Muscle layer of colon (tissue), 2 donors: ENCODE results near the gene ELF1.
"Not testable (repeated sequence)": the region's sequence is repeated elsewhere in the genome, so short reads cannot be mapped to it uniquely, and the experiment has no call there.

Experiments
- H3K27ac ChIP-seq: one replicate; pipeline ENCODE4 v1.7.0; 2013; ENCODE audit warnings: low read depth, mild to moderate bottlenecking, low read length, moderate library complexity
- H3K27me3 ChIP-seq, 2 donors: one replicate each; pipeline ENCODE4 v1.7.0; 2013; ENCODE audit warnings: low read length in 2 of 2, mild to moderate bottlenecking in 2 of 2; ENCODE audit not compliant: insufficient read depth in 2 of 2, control insufficient read depth in 1 of 2
- H3K36me3 ChIP-seq: one replicate; pipeline ENCODE4 v1.7.0; 2013; ENCODE audit warnings: mild to moderate bottlenecking, low read length; ENCODE audit not compliant: insufficient read depth
- H3K4me1 ChIP-seq: one replicate; pipeline ENCODE4 v1.7.0; 2013; ENCODE audit warnings: mild to moderate bottlenecking, low read length; ENCODE audit not compliant: insufficient read depth
- H3K4me3 ChIP-seq, 2 donors: one replicate each; pipeline ENCODE4 v1.7.0; 2013; ENCODE audit warnings: low read length in 2 of 2, low read depth in 1 of 2, mild to moderate bottlenecking in 1 of 2, moderate library complexity in 1 of 2
- H3K9ac ChIP-seq: one replicate; pipeline ENCODE4 v1.7.0; 2013; ENCODE audit warnings: low read length
- H3K9me3 ChIP-seq: one replicate; pipeline ENCODE4 v1.7.0; 2013; ENCODE audit warnings: mild to moderate bottlenecking, low read length
- donor health status: abdominal sarcoma.
- donor health status: Adenocarcinoma of cecum.

The ELF1 gene

DNA sequence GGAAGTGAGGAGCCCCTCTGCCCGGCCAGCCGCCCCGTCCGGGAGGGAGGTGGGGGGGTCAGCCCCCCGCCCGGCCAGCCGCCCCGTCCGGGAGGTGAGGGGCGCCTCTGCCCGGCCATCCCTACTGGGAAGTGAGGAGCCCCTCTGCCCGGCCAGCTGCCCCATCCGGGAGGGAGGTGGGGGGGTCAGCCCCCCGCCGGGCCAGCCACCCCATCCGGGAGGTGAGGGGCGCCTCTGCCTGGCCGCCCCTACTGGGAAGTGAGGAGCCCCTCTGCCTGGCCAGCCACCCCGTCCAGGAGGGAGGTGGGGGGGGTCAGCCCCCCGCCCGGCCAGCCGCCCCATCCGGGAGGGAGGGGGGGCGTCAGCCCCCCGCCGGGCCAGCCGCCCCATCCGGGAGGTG lies 118.5 kb downstream of the ELF1 start:
- H3K36me3 ChIP-seq, H3K4me3 ChIP-seq, H3K27ac ChIP-seq, H3K9me3 ChIP-seq, H3K27me3 ChIP-seq, H3K9ac ChIP-seq, H3K4me1 ChIP-seq: not testable (repeated sequence)

DNA sequence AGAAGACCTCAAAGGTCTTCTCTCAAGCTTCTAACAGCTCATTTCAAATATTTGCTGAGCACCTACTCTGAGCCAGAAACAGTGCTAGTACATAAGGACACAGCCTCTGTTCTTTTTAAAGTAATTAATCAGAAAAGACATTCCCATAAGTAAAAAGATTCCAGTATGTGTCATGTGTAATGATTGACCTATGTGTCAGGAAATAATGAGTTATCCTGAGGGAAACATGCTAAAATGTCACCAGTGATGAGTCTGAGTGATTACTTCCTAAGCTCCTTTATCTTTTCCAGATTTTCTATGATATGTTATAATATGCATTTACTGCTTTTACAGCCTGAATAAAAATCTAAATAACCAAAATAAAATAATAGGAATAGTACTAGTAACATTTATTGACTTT lies 122.1 kb downstream of the ELF1 start:
- Histone ChIP-seq H3K27ac (no peak overlapping the region), H3K9ac (no peak overlapping the region), H3K4me3 (no peak overlapping the region), H3K4me1 (no peaks in the 10 kb centered on the region), H3K36me3 (no peaks in the 10 kb centered on the region), H3K27me3 (no peaks in the 10 kb centered on the region), H3K9me3 (no peaks in the 10 kb centered on the region)

DNA sequence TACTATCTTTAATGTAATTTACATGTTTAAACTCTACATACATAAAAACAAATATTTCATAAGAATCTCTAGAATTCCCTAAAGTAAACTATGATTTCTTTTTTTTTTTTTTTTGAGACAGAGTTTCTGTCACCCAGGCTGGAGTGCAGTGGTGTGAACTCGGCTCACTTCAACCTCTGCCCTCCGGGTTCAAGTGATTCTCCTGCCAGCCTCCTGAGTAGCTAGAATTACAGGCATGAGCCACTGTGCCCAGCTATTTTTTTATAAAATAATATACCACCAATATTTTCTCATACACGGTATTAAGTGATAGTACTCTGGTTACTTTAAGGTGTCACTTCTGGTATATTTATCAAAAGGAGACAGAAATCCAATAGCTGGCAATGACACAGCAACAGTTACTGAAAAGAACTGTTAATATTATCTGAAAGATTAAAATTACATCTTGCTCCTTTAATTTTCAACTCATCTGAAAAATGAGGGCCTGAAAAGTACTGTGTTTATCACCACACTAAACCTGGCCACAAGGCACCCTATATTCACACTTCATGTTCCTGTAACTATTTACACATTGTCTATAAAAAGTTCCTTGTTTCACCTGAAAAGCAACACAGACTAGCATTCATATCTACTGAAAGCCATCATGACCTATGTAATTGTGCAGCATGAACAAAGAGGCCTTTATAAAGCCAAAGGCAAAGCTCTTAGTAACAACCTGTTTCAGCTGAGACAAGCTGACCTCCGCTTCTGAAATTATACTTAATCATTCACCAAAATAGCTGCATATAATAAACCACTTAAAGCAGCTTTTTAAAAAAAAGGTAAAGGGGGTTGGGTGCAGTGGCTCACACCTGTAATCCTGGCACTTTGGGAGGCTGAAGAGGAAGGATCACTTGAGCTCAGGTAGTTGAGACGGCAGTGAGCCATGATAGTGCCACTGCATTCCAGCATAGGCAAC lies 123.6 kb downstream of the ELF1 start:
- Histone ChIP-seq H3K27ac (no peak overlapping the region), H3K9me3 (no peaks in the 10 kb centered on the region), H3K27me3 (no peaks in the 10 kb centered on the region), H3K36me3 (no peaks in the 10 kb centered on the region), H3K4me1 (no peaks in the 10 kb centered on the region), H3K4me3 (no peak overlapping the region), H3K9ac (no peak overlapping the region)

DNA sequence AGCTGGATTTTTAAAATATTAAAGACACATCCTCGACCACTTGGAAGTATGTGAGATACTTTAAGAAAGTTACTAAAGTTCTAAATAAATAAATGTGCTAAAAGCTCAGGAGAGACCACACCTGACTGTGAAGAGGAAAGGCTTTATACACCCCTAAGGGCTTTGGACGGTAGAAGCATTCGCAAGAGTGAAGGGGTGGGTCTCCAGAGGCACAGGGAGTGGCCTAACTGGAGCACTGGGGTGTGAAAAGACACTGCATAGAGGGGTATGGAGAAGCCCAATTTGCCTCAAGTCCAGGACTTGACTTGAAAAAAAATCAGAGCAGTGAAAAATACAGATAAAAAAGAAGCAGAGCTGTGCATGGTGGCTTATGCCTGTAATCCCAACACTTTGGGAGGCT lies 125.5 kb downstream of the ELF1 start:
- H3K27me3 ChIP-seq, H3K9ac ChIP-seq, H3K4me3 ChIP-seq, H3K4me1 ChIP-seq, H3K27ac ChIP-seq, H3K36me3 ChIP-seq, H3K9me3 ChIP-seq: not testable (repeated sequence)

DNA sequence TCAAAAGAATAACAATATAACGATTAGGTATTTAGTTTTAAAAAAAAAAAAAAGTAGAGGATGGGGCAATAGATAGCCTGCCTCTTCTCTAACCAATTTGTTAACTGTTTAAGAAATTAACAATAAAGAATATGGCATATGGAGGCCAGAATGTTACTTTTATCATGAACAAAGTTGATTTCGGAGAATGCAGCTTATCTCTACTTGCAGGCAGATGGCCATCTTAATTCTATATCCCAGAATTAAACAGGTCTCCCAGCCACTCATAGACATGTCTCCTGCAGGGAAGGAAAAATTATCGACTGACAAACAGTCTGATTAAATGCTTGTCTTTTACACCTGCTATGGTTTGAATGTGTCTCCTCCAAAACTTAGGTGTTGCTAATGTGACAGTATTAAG lies 133.1 kb downstream of the ELF1 start:
- no peak overlapping the region for H3K27ac ChIP-seq
- H3K27me3 ChIP-seq = no peaks in the 10 kb centered on the region
- H3K9ac ChIP-seq = no peak overlapping the region
- no peaks in the 10 kb centered on the region for H3K4me1 ChIP-seq
- no peaks in the 10 kb centered on the region for H3K9me3 ChIP-seq
- no peak overlapping the region for H3K4me3 ChIP-seq
- no peaks in the 10 kb centered on the region for H3K36me3 ChIP-seq

DNA sequence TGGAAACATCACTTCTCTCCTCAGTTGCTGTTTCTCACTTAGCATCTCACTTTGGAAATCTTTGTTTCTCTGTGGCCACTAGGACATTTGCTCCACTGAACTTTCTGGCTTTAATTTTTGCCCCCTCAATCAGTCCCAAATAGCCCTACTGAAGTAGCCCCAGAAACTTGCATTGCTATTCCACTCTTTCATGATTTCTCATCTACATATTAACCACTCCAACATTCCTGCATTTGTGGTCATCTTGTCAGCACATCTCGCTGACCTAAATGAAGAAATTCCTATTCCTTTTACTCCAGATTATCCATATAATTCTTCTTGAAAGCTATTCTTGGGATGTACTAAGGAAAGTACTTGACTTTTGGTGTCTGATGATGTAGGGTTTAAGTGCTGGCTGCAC lies 134.9 kb downstream of the ELF1 start:
- not testable (repeated sequence) for H3K36me3 ChIP-seq, H3K27ac ChIP-seq, H3K9ac ChIP-seq, H3K27me3 ChIP-seq, H3K4me3 ChIP-seq, H3K9me3 ChIP-seq, H3K4me1 ChIP-seq
